Cerebellar nuclear complex (tissue), 1 donor: ENCODE data around the gene CSF2.
"Not testable (repeated sequence)": the region's sequence is repeated elsewhere in the genome, so short reads cannot be mapped to it uniquely, and the experiment has no call there.

ENCODE experiments used
- DNase-seq, 2 experiments: peaks; one replicate each; lab custom pipeline; 2025; lab: John Stamatoyannopoulos, UW

CSF2 gene

GRCh38 chr5:132108957-132109356, 35.4 kb downstream of the CSF2 start:
- not testable (repeated sequence) for DNase-seq

GRCh38 chr5:132109494-132110053, 36.0 kb downstream of the CSF2 start:
- DNase-seq: no peak

- DNase-seq: no peak
These were observed 36.6 kb downstream of the CSF2 start for GRCh38 chr5:132110195-132110594.

- no peak for DNase-seq
These were observed 37.3 kb downstream of the CSF2 start for GRCh38 chr5:132110930-132111329.

- DNase-seq: no peak
These were observed 38.5 kb downstream of the CSF2 start for GRCh38 chr5:132112111-132112510.

GRCh38 chr5:132114150-132115121, 40.8 kb downstream of the CSF2 start:
- no peak for DNase-seq

GRCh38 chr5:132115375-132115774, 41.8 kb downstream of the CSF2 start:
- no peak for DNase-seq

- DNase-seq: no peak
These were observed 42.5 kb downstream of the CSF2 start for GRCh38 chr5:132116072-132116471.

GRCh38 chr5:132116909-132117489, 43.4 kb downstream of the CSF2 start:
- DNase-seq: not testable (repeated sequence)

- DNase-seq: not testable (repeated sequence)
These were observed 47.1 kb downstream of the CSF2 start for GRCh38 chr5:132120717-132121116.

- not testable (repeated sequence) for DNase-seq
These were observed 49.4 kb downstream of the CSF2 start for GRCh38 chr5:132122971-132123370.

GRCh38 chr5:132123578-132123977, 50.0 kb downstream of the CSF2 start:
- DNase-seq: not testable (repeated sequence)
